ENCODE results near the gene FAM83C.

GRCh38 chr20:35281506-35282101 is 10.6 kb downstream of the FAM83C start:
- TF ChIP-seq EZH2phosphoT487 (IDR thresholded peaks at IDR 0.05) (no peak), EZH2 (IDR thresholded peaks at IDR 0.05) (no peak), CTCF (IDR thresholded peaks at IDR 0.05) (no peak)
